GM19328 (cell line): ENCODE measurements around the gene IPO8.

ENCODE experiments used
- ATAC-seq: cut with Tn5 transposase; IDR thresholded peaks from one replicate; pipeline ENCODE4 v1.9.1; 2021; ENCODE audit warnings: mild to moderate bottlenecking, moderate library complexity; ENCODE audit not compliant: unreplicated experiment

The IPO8 gene

DNA sequence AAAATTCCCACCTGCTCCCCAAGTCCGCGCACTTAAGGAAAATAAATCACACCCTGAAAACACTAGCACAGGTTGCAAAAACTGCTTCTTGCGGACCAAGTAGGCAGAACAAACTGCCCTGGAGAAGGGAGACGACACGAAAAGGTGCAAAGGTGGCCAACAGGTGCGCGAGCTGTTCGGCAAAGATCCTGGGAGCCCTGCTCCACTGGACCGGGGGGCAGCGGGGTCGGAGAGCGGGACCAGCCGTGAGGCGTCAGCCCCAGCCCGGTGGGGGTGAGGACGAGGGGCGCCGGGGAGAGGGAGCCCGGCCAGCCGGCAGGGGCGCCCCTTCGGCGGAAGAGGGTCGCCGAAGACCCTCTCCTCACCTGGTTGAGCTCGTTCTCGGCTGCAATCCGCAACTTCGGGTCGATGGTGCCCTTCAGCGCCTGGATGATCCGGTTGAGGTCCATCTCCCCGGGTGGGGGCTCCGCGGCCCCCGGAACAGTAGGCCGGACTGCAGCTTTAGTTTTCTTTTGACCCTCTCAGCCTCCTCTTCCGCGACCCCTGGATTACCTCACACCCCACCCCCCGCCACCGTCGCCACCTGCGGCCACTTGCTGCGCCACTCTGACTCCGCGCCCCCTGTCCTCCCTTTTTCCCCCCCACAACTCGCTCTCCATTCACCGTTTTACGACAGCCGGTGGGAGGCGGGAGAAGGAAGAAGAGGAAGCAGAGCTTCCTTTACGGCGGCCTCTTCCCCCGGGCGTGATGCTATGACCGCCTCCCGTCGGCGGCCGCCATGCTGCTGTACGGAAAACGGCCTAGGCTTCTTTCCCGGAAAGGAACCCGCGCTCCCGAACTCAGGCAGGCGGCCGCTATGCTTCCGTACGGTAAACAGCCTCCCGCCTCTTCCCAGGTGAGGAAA, at the start of gene IPO8:
Gene IPO8 (minus strand): TSS at position 671 of the 904 bp plus-strand sequence. CDS start 222 bp downstream, at position 449.
- peak; percentile 75 for ATAC-seq

DNA sequence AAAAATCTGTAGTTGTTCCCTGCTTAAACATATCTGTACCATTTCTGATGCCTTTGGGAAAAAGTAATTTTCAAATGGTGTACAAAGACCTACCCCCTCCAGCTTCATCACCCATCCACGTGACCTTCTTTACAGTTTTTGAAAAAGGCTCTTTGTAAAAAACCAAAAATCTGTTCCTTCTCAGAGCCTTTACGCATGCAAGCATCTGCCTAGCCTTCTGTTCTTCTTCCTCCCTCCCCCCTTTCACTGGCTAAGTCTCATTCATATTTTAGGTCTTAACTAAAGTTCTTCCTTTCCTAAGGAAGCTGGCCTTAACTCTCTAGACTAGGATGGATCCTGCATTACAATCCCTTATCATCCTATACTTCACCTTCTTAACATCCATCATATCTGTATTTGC, 48.7 kb upstream of the IPO8 start:
- no peak for ATAC-seq

DNA sequence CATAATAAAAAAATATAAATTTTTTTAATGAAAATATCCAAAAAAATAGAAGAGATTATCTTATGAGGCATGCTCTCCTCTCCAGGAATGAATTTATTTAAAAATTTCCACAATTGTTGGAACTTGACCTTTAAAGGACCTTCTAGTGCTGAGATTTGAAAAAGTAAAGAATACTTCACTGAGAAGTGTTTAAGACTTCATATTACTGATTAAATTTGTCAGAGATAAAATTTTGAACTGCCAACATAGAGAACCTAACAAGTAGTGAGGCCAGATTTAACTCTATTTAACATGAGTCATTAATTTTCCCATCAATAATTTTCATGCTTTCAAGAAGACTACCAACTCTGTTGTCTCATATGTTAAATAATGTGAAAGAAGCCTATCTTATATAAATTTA, 44.6 kb upstream of the IPO8 start:
- no peak for ATAC-seq

DNA sequence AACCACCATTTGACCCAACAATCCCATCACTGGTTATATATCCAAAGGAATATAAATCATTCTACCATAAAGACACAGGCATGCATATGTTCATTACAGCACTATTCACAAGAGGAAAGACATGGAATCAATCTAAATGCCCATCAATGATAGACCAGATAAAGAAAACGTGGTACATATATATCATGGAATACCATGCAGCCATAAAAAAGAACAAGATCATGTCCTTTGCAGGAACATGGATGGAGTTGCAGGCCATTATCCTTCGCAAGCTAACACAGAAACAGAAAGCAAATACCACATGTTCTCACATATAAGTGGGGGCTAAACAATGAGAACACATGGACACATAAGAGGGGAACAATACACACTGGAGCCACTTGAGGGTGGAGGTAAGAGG, 43.4 kb upstream of the IPO8 start:
- no peak for ATAC-seq

DNA sequence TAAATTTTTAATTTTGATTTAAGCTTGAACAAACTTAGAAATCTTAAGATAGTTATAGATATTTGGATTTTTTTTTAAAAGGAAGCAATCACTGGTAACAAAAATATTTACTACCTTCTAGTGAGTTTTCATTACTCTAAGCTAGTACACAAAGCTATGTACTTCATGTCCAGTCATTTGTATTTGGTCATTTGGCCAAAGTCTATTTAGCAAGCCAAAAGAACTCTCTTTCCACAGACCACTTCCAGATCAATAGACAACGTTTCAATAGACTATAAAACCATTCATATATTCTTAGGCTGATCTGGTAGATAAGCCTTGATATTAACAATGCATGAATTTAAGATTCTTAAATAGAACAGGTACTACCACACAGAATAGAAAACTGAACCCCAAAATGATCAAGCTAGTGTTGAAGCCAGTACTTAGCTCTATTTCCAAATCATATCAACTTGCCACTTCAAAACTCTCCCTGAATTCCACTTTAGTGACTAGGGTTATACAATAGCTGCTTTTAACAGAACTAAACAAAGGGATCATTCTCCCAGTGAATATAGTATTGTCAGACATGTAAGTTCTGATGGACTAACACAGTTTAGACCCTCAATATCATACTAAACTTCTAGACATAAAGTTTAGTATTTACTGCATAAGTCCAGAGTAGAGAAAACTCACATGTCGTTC, 37.4 kb upstream of the IPO8 start:
- no peak for ATAC-seq

DNA sequence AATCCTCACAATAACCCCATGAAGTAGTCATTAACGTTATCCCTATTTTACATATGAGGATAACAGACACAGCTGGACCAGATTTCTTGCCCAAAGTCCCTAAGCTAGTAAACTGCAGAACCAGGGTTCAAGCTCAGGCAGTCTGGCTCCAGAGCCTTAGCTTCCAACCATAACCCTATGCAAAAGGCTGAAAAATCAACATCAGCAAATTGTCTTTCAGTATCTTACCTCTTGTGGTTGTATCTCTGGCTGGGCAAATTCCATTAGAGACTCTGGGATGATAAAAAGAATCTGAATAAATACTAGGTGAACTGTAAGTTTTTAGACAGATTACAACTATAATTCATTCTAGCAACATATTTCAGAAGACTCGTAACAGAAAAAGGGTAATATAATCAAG, 34.3 kb upstream of the IPO8 start:
- no peak for ATAC-seq

DNA sequence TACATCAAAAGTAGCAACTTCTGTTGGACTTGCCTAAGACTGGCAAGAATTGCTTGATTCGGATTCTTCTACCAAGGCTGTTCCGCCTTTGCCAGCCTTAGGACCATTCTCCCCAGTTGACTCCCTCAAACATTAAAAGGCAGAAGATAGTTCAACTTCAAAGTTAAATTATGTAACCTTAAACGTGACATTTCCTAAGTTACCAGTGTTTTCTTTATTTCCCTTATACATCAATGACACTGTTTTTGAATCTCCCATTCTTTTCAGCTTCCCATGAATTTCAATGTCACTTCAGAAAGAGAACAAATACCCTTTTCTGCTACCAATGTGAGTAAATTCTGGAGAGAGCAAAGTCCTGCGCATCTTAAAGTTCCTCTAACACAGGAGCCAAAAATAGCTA, 33.9 kb upstream of the IPO8 start:
- ATAC-seq: no peak

DNA sequence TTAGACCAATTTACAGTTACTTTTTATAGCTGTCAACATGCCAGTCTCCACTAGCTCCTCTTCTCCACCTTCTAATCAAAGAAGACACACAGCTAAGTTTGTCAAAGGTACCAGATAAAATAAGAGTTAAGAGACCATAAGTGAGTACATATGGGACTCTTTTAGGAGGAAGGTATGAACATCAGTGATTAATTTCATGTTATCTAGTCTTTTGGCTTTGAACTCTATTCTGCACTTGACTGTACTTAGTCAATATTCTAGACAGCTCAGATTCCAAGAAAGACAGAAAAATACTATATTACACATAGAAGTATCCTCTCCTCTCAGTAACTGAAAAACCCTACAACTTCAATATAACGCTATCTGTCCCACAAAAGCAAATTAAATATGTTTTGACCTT, 31.0 kb upstream of the IPO8 start:
- ATAC-seq: no peak

DNA sequence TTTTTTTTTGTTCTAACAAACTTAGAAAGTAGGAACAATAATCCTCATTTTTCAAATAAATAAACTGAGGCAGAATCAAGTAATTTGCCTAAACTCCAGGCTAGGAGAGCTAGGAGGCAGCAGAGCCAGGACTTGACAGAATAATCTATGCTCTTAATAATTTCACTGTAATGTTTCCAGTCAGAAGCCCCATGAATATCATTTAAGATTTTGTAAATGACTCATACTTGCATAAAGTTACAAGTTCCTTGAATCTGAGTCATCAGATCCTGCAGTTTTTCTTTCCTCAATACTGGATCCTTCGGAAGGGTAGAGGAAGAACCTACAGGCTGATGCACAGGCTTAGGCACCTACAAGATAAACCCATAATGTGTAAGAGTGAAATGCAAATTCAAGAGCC, 30.1 kb upstream of the IPO8 start:
- ATAC-seq: no peak

DNA sequence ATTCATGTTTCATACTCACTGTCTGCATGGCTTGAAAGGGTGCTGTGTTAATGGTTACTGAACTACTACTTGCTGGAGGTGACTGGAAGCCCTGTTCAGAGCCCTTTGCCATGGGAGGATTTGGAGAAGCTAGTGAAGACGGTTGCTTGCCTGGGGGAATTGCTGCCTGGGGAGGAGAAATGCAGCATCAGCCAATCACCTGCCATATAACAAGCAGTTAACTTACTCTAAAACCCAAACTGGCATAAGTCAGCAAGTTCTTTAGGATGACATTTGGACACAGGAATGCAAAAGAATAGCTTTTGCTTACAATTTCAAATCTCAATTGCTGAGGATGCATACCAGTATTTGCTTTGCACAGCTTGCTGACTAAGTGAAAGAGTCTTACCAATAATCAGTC, 23.4 kb upstream of the IPO8 start:
- no peak for ATAC-seq

DNA sequence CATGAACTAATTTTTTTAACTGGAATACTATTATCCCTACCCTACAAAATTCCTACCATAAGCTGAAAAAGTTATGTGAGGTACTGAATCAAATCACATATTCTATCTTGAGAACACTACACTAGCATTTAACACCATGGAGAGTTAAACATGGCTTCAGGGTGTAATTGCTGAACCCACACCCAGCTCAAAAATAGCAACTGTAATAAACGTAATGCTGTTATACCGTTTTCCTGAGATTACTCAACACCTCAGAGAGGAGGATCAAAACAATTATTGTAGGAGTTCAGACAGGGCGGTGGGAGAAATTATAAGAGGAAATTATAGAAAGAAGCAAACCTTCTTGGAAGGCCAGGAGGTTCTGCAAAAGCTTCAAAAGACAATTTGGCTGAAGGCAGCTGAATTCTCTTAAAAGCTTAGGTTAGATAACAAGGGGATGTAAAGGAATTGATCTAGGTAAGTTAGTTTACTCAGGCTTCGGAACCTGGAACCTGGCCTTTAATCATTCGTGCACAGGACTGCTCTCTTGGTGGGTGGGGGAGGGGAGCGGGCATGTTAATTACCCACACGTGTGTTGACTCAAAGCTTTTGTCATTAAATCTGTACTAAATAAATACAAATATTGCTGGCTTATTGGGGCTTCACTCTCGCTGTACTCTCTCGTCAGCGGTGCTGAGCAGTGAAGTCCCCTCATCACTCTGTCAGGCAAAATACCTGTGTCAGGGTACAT, 12.1 kb upstream of the IPO8 start:
- no peak for ATAC-seq

DNA sequence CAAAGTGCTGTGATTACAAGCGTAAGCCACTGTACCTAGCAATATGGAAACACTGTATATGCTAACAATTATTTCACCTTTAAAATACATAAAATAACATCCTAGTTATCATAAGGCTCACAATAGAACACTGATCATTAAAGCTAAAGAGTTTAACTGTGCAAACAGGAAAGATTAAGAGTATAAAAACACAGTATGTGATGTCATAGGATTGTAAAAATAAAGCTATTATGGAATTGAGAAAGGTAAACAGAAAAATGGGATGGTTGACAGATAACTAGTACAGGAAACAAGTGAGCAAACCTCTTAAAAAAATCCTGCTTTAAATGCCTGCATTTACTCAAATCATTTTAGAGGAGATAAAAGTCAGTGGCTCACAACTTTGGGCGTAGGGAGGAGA, 10.8 kb upstream of the IPO8 start:
- ATAC-seq: no peak

DNA sequence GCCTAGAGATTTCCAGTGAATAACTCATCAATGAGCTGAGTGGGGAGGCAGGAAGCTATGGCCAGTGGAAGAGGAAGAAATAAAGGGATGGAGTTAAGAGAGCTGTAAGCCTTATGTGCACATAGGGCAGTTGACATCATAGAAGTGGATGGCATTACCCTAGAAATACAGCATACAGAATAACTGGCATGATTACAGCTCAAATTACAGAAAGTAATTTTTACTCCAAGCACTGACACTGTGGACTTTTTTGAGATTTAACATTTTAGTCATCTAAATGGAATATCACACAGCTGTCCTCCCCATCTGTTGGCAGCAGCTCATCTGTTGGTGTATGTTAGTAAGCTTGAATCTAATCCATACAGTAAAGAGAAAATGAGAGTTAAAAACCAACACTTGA, 5.4 kb upstream of the IPO8 start:
- ATAC-seq: no peak

DNA sequence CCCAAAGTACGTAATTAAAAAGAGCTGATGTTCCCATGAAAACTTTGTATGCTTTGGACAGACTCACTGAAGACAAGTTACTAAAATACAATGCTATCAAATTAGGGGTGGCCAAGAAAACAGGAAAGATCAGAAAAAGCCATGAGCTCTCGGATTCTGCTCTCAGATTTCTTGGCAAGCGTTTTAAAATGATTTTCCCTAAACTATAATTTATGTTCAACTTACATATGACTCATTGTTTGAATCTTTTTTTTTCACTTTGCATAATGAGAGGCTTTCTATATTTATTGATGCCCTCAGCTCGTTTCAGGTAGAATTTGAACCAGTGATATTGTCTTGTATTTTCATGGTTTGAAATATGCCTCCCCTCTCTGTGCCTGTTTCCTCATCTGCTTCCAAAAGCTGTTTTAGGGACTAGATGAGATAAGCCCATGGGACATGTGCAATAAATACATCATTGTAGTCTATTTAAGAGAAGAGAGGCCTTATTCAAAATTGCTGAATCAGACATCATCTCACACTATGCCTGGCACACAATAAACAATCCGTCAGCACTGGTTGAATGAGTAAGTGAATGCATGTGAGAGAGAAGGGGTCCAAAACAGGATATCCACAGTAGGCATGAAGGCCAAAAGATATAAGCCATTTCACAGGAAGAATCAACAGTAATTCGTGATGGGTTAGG, 4.7 kb upstream of the IPO8 start:
- ATAC-seq: no peak

DNA sequence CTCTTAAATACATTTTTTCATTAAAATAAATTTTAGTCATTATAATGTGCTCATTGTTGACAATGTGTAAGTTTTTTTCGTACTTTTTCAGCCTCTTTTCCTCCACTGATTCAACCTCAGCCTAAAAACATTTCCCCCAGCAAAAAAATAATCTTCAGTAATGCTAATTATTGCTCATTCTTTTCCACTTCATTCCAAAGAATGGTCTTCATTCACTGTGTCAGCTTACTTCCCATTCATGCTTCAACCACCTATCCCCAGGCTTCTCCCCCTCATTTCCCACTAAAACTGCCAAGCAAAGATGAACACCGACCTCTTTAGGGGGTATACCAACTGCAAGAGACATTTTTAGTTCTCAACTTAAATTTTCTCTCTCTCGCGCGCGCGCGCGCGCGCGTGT, 2.7 kb upstream of the IPO8 start:
- no peak for ATAC-seq

DNA sequence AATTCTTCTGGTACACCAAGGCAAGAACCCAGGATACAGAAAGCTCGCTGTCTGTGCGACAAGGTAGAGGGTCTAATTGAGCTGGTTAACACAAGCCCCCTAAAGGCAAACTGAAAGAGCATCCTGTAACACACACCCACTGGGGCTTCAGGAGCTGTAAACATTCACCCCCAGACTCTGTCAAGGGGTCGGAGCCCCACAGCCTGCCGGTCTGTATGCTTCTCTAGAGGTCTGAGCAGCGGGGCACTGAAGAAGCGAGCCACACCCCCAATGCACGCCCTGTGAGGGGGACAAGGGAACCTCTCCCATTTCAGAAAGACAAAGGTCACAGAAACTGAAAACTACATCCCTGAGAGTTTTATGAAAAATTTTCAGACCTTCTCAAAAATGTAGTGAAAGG, 1.3 kb upstream of the IPO8 start:
- ATAC-seq: no peak

DNA sequence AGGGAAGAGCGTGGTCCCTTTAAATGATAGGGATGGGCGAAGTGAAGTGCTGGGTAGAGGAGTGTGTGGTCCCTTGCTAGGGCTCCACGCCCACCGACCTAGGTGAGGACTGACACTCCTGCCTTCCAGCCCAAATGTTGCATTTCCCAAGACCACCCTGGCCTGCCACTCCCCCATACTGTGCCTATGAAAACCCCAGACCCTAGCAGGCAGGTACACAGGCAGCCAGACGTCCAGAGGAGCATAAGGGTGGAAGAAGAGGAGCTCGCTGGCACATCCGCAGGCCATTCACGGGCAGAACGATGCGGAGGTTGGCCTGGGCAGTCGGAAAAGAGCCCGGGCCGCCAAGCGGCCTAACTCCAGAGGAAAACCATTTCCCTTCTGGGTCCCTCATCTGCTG, 817 bp upstream of the IPO8 start:
- ATAC-seq: no peak

DNA sequence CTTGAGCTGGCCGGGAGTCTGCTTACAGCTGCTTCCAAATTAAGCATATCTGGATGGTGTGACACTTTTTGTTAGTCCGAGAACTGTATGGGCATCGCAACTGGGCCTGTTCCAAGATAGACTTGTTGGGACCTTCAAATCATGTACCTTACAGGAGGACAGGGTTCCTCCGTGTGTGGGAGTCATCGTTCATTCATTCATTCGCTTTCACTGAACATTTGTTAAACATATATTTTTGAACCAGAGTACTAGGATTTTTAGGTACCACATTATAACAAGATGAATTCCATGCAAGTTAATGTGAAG, 387 bp upstream of the IPO8 start:
- peak; percentile 30 for ATAC-seq

DNA sequence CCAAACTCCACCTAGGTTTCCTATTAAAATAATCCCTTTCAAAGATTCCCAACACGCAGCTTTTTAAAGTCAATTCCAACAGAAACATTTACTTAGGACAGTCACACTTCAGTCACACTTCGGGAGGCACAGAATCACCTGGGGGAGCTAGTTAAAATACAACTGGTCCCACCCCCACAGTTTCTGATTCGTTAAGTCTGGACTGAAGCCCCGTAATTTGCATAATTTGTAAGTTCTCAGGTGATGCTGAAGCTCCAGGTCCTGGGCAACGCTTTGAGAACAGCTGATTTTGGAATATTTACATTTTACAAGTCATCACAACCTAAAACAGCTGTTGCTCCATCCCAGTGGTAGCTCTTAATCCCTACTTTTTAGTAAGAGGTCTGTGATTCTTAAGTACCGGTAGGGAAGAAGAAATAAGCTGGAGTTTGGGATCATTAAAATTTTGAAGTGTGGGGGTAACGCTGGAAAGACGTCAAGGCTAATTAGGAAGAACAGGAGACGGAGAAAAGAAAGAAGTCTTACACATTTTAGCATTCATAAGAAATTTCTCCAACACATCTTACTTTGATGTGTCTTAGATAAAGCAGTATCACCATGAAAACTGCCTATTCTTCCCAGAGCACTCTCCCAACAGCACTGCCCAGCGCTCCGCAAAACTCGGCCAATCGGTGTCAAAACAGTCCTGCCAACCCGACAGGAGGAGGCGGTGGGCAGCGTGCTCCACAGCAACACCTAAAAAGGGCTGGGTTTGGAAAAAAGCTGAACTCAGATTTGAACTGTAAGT, 1.1 kb downstream of the IPO8 start:
- ATAC-seq: no peak

DNA sequence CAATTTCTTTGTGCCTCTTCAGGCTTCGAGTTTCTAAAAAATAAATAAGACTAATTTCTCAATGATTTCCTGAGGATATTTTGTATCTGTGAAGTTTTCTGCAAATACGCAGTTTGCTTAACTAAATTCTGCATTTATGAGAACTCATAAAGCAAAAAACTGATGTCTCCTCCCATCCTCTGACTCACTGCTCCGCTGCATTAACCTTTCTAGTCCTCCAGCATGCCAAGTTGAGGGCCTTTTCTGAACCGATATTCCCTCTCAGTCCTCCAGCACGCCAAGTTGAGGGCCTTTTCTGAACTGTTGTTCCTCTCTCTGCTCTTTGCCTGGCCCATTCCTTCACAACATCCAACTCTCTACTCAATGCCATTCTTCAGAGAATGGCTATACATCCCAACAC, 3.2 kb downstream of the IPO8 start:
- ATAC-seq: no peak
